GM23338 (cell line): ENCODE results near the gene GZMB. TPM values are rescaled to one million over a fixed set of nuclear protein-coding genes. Genes with fewer than 3 reads are reported as not detected.

Experiments used
- ATAC-seq: fragments of 200-7000 bp; cut with Tn5 transposase; 3 replicates; pipeline ENCODE4 v1.9.1; 2020
- DNase-seq: peaks from one replicate; pipeline ENCODE4 v3.0.0-alpha.2; 2015; ENCODE audit warnings: low spot score
- H2AFZ ChIP-seq: fragments of 200-600 bp; sonication (generic); 2 replicates; pipeline ENCODE4 v1.8.0; 2016; ENCODE audit warnings: antibody characterized with exemption, mild to moderate bottlenecking, moderate library complexity
- H3F3A ChIP-seq: fragments of 200-600 bp; sonication (generic); replicated peaks from 2 replicates; pipeline ENCODE4 v1.8.0; 2017; ENCODE audit warnings: antibody characterized with exemption, mixed run types, low read depth
- H3K27ac ChIP-seq: fragments of 200-600 bp; sonication (generic); 2 replicates; pipeline ENCODE4 v1.6.1; 2016; ENCODE audit warnings: low read depth
- H3K27me3 ChIP-seq: fragments of 200-600 bp; sonication (generic); 2 replicates; pipeline ENCODE4 v1.8.0; 2016; ENCODE audit warnings: mild to moderate bottlenecking, mixed run types, moderate library complexity; ENCODE audit not compliant: insufficient read depth
- H3K36me3 ChIP-seq: fragments of 200-600 bp; sonication (generic); 2 replicates; pipeline ENCODE4 v1.8.0; 2016; ENCODE audit warnings: mild to moderate bottlenecking; ENCODE audit not compliant: insufficient read depth
- H3K4me1 ChIP-seq: fragments of 200-600 bp; sonication (generic); 2 replicates; pipeline ENCODE4 v1.8.0; 2016; ENCODE audit warnings: mild to moderate bottlenecking, moderate library complexity; ENCODE audit not compliant: insufficient read depth
- H3K4me2 ChIP-seq: fragments of 200-600 bp; sonication (generic); 2 replicates; pipeline ENCODE4 v1.7.1; 2017; ENCODE audit warnings: mixed run types
- H3K4me3 ChIP-seq: fragments of 200-600 bp; sonication (generic); 2 replicates; pipeline ENCODE4 v1.6.1; 2016; ENCODE audit warnings: mixed run types
- H3K79me2 ChIP-seq: fragments of 200-600 bp; sonication (generic); replicated peaks from 2 replicates; pipeline ENCODE4 v1.8.0; 2017; ENCODE audit warnings: mild to moderate bottlenecking; ENCODE audit not compliant: insufficient read depth
- H3K9me2 ChIP-seq: fragments of 200-600 bp; sonication (generic); 2 replicates; pipeline ENCODE4 v1.8.0; 2017; ENCODE audit not compliant: insufficient read depth
- H4K20me1 ChIP-seq: fragments of 200-600 bp; sonication (generic); replicated peaks from 2 replicates; pipeline ENCODE4 v1.8.0; 2017; ENCODE audit warnings: mild to moderate bottlenecking; ENCODE audit not compliant: insufficient read depth
- H3K27ac Mint-ChIP-seq: 2 replicates; pipeline ENCODE4 v1.8.0; 2020; ENCODE audit warnings: inconsistent platforms, mild to moderate bottlenecking, moderate library complexity, mixed read lengths
- H3K27me3 Mint-ChIP-seq: 3 replicates; pipeline ENCODE4 v1.8.0; 2022; ENCODE audit warnings: low read depth, mild to moderate bottlenecking, moderate library complexity, mixed read lengths, inconsistent platforms; ENCODE audit not compliant: insufficient read depth, poor library complexity
- H3K36me3 Mint-ChIP-seq: 3 replicates; pipeline ENCODE4 v1.8.0; 2021; ENCODE audit warnings: low read depth, mild to moderate bottlenecking, inconsistent platforms, moderate library complexity, mixed read lengths
- H3K4me1 Mint-ChIP-seq: 3 replicates; pipeline ENCODE4 v1.8.0; 2020; ENCODE audit warnings: mild to moderate bottlenecking, inconsistent platforms, mixed read lengths
- H3K4me3 Mint-ChIP-seq: 3 replicates; pipeline ENCODE4 v1.8.0; 2021; ENCODE audit warnings: moderate library complexity, mild to moderate bottlenecking, inconsistent platforms, mixed read lengths
- H3K9me3 Mint-ChIP-seq: 3 replicates; pipeline ENCODE4 v1.8.0; 2020; ENCODE audit warnings: moderate library complexity, mild to moderate bottlenecking, inconsistent platforms, mixed read lengths
- CTCF ChIP-seq, 2 experiments: fragments of 200-600 bp in 1 of 2; sonication (generic) in 1 of 2; conservative IDR thresholded peaks; 2 replicates each; pipeline versions ENCODE4 v1.5.1 to v1.6.1; 2016 to 2017; ENCODE audit warnings: antibody characterized with exemption in 2 of 2, low read depth in 2 of 2, mild to moderate bottlenecking in 2 of 2, moderate library complexity in 1 of 2
- ETS1 ChIP-seq: IDR thresholded peaks from 2 replicates; pipeline ENCODE4 v1.6.1; 2016; ENCODE audit warnings: antibody characterized with exemption
- EZH2 ChIP-seq: fragments of 200-600 bp; sonication (generic); IDR thresholded peaks from one replicate; pipeline ENCODE4 v1.8.0; 2017; ENCODE audit warnings: antibody characterized with exemption, mild to moderate bottlenecking, low read depth; ENCODE audit not compliant: unreplicated experiment
- EZH2phosphoT487 ChIP-seq: fragments of 200-600 bp; sonication (generic); IDR thresholded peaks from one replicate; pipeline ENCODE4 v1.8.1; 2018; ENCODE audit warnings: antibody characterized with exemption; ENCODE audit not compliant: unreplicated experiment
- NANOG ChIP-seq: IDR thresholded peaks from 2 replicates; pipeline ENCODE4 v1.6.1; 2016; ENCODE audit warnings: antibody characterized with exemption, borderline replicate concordance
- POLR2AphosphoS5 ChIP-seq: IDR thresholded peaks from 2 replicates; pipeline ENCODE4 v1.6.1; 2016; ENCODE audit warnings: antibody characterized with exemption, low read depth
- STAT1 ChIP-seq: IDR thresholded peaks from one replicate; pipeline ENCODE4 v1.6.1; 2016; ENCODE audit warnings: antibody characterized with exemption; ENCODE audit not compliant: unreplicated experiment
- ZNF114 ChIP-seq: fragments of 250-450 bp; sonication (Bioruptor Pico); IDR thresholded peaks from 2 replicates; pipeline ENCODE4 v1.5.0; 2020; ENCODE audit warnings: mild to moderate bottlenecking, moderate library complexity
- ZNF462 ChIP-seq: fragments of 250-450 bp; sonication (Bioruptor Pico); IDR thresholded peaks from 2 replicates; pipeline ENCODE4 v1.5.0; 2020; ENCODE audit warnings: mild to moderate bottlenecking, moderate library complexity
- polyA plus RNA-seq: library from polyadenylated mRNA; unstranded; fragments of >200 nt; fragmentation: Nextera tagmentation; extraction: Ambion mirVana; gene quantifications from 2 replicates; pipeline ENCODE4 v1.2.1, GENCODE V29; 2016
- total RNA-seq: library from RNA; depleted of rRNA; stranded (reverse); fragments of >200 nt; shearing (Covaris generic); gene quantifications from 2 replicates; pipeline ENCODE4 v1.2.3, GENCODE V29; 2014
- TF ChIP-seq, protein P1 (sequence below): IDR thresholded peaks from one replicate; pipeline ENCODE4 v1.6.1; 2018; ENCODE audit warnings: antibody characterized with exemption; ENCODE audit not compliant: unreplicated experiment

GZMB gene
- total and polyA plus RNA-seq, 2 experiments from 2014 or later = not detected

GRCh38 chr14:24595073-24595808, 38.7 kb downstream of the GZMB start:
- ATAC-seq = no peak
- H3K79me2 ChIP-seq = no peaks in the 10 kb centered on the region
- H3K9me2 ChIP-seq = peaks cover 3% of the 10 kb centered on the region; the same call in 1 of the 2 replicates
- H3K4me1 ChIP-seq = no peaks in the 10 kb centered on the region
- no peak for TF ChIP-seq POLR2AphosphoS5
- no peak for TF ChIP-seq STAT1
- no peak for TF ChIP-seq EZH2phosphoT487
- TF ChIP-seq CTCF (conservative IDR thresholded peaks at IDR 0.05; ENCODE audit: low read depth in 2 of 2) = no peak
- no peak for TF ChIP-seq EZH2
- TF ChIP-seq ZNF114 (CRISPR knock-in tag) = no peak
- TF ChIP-seq ZNF462 (CRISPR knock-in tag) = no peak
- TF ChIP-seq, protein P1, sequence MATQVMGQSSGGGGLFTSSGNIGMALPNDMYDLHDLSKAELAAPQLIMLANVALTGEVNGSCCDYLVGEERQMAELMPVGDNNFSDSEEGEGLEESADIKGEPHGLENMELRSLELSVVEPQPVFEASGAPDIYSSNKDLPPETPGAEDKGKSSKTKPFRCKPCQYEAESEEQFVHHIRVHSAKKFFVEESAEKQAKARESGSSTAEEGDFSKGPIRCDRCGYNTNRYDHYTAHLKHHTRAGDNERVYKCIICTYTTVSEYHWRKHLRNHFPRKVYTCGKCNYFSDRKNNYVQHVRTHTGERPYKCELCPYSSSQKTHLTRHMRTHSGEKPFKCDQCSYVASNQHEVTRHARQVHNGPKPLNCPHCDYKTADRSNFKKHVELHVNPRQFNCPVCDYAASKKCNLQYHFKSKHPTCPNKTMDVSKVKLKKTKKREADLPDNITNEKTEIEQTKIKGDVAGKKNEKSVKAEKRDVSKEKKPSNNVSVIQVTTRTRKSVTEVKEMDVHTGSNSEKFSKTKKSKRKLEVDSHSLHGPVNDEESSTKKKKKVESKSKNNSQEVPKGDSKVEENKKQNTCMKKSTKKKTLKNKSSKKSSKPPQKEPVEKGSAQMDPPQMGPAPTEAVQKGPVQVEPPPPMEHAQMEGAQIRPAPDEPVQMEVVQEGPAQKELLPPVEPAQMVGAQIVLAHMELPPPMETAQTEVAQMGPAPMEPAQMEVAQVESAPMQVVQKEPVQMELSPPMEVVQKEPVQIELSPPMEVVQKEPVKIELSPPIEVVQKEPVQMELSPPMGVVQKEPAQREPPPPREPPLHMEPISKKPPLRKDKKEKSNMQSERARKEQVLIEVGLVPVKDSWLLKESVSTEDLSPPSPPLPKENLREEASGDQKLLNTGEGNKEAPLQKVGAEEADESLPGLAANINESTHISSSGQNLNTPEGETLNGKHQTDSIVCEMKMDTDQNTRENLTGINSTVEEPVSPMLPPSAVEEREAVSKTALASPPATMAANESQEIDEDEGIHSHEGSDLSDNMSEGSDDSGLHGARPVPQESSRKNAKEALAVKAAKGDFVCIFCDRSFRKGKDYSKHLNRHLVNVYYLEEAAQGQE = no peak
- TF ChIP-seq ETS1 = no peak
- no peak for TF ChIP-seq NANOG
- Mint-ChIP-seq H3K4me1 (no peaks in the 10 kb centered on the region; the same call in 1 of the 3 replicates), H3K27me3 (peaks cover 2% of the 10 kb centered on the region), H3K36me3 (peaks cover 15% of the 10 kb centered on the region), H3K4me3 (no peak overlapping the region), H3K27ac (no peak overlapping the region), H3K9me3 (peaks cover 45% of the 10 kb centered on the region)
- H3K27ac ChIP-seq = no peak overlapping the region
- no peaks in the 10 kb centered on the region; the same call in 1 of the 2 replicates for H3K36me3 ChIP-seq
- no peak for DNase-seq
- no peaks in the 10 kb centered on the region for H3K27me3 ChIP-seq
- H3F3A ChIP-seq = no peaks in the 10 kb centered on the region
- no peaks in the 10 kb centered on the region for H4K20me1 ChIP-seq
- H2AFZ ChIP-seq = no peak overlapping the region
- H3K4me2 ChIP-seq = no peak overlapping the region
- no peak overlapping the region for H3K4me3 ChIP-seq
